KOPT-K1 (cell line): Measurements from ENCODE around the gene FOXP4.
A peak's percentile ranks its signal among the peaks of the same experiment; 100 is the strongest.

Experiments used
- H3K27ac ChIP-seq: fragments of 200-600 bp; sonication (generic); 2 replicates; pipeline ENCODE4 v1.5.1; 2016; ENCODE audit warnings: antibody characterized with exemption, mild to moderate bottlenecking, low read depth, low read length; ENCODE audit not compliant: poor library complexity, severe bottlenecking
- H3K36me3 ChIP-seq: fragments of 200-600 bp; sonication (generic); 2 replicates; pipeline ENCODE4 v1.5.1; 2017; ENCODE audit warnings: antibody characterized with exemption, mild to moderate bottlenecking, low read length, moderate library complexity; ENCODE audit not compliant: insufficient read depth
- H3K9me3 ChIP-seq: fragments of 200-600 bp; sonication (generic); 2 replicates; pipeline ENCODE4 v1.5.1; 2017; ENCODE audit warnings: antibody characterized with exemption, low read length, mild to moderate bottlenecking; ENCODE audit not compliant: insufficient read depth, poor library complexity, severe bottlenecking

The FOXP4 gene

GRCh38 chr6:41636833-41637193 is 90.6 kb downstream of the FOXP4 start:
- Histone ChIP-seq H3K9me3 (no peaks in the 10 kb centered on the region), H3K27ac (no peak overlapping the region), H3K36me3 (no peaks in the 10 kb centered on the region)

GRCh38 chr6:41637194-41638001 is 91.2 kb downstream of the FOXP4 start:
- H3K27ac ChIP-seq, result peak overlapping the region; percentile 60
- H3K36me3 ChIP-seq, result no peaks in the 10 kb centered on the region

GRCh38 chr6:41638002-41638934 is 92.1 kb downstream of the FOXP4 start, which contains the start of gene MDFI:
Gene MDFI, plus strand, starts transcription at chr6:41638468. Its CDS starts 282 bp downstream, at chr6:41638750.
- H3K27ac ChIP-seq, result peak within 1 kb of the TSS; percentile 60
- no peaks in the 10 kb centered on the region for H3K9me3 ChIP-seq

More at GRCh38 chr6:41637194-41638001, 91.2 kb downstream of the FOXP4 start:
- H3K9me3 ChIP-seq, result no peaks in the 10 kb centered on the region

GRCh38 chr6:41638935-41639808 is 93.0 kb downstream of the FOXP4 start:
- Histone ChIP-seq H3K36me3 (no peaks in the 10 kb centered on the region), H3K9me3 (no peaks in the 10 kb centered on the region), H3K27ac (peak overlapping the region; percentile 60)

More at GRCh38 chr6:41638002-41638934, 92.1 kb downstream of the FOXP4 start, which contains the start of gene MDFI:
- H3K36me3 ChIP-seq, result no peaks in the 10 kb centered on the region

- no peaks in the 10 kb centered on the region for H3K36me3 ChIP-seq
- no peaks in the 10 kb centered on the region for H3K9me3 ChIP-seq
- no peak overlapping the region for H3K27ac ChIP-seq
Observed at GRCh38 chr6:41639809-41640371, 93.7 kb downstream of the FOXP4 start.

- no peak overlapping the region for H3K27ac ChIP-seq
- H3K36me3 ChIP-seq, result peaks cover 2% of the 10 kb centered on the region; the same call in 1 of the 2 replicates
Observed at GRCh38 chr6:41640426-41640825, 94.2 kb downstream of the FOXP4 start.

GRCh38 chr6:41641352-41641925 is 95.3 kb downstream of the FOXP4 start:
- Histone ChIP-seq H3K27ac (no peak overlapping the region), H3K36me3 (peaks cover 11% of the 10 kb centered on the region; the same call in 1 of the 2 replicates), H3K9me3 (no peaks in the 10 kb centered on the region)

More at GRCh38 chr6:41640426-41640825, 94.2 kb downstream of the FOXP4 start:
- H3K9me3 ChIP-seq, result no peaks in the 10 kb centered on the region

GRCh38 chr6:41642090-41642959 is 96.1 kb downstream of the FOXP4 start:
- Histone ChIP-seq H3K36me3 (peaks cover 20% of the 10 kb centered on the region; the same call in 1 of the 2 replicates), H3K27ac (peak overlapping the region; percentile 13), H3K9me3 (no peaks in the 10 kb centered on the region)

- peaks cover 22% of the 10 kb centered on the region; the same call in 1 of the 2 replicates for H3K36me3 ChIP-seq
- H3K9me3 ChIP-seq, result no peaks in the 10 kb centered on the region
- H3K27ac ChIP-seq, result peak overlapping the region; percentile 13
Observed at GRCh38 chr6:41642960-41643898, 97.0 kb downstream of the FOXP4 start.

GRCh38 chr6:41643899-41644269 is 97.7 kb downstream of the FOXP4 start:
- H3K27ac ChIP-seq, result no peak overlapping the region
- peaks cover 28% of the 10 kb centered on the region; the same call in 1 of the 2 replicates for H3K36me3 ChIP-seq
- H3K9me3 ChIP-seq, result no peaks in the 10 kb centered on the region

GRCh38 chr6:41644297-41644879 is 98.2 kb downstream of the FOXP4 start:
- Histone ChIP-seq H3K27ac (peak overlapping the region; percentile 16), H3K9me3 (no peaks in the 10 kb centered on the region), H3K36me3 (peaks cover 34% of the 10 kb centered on the region; the same call in 1 of the 2 replicates)
